Astrocyte (in vitro differentiated cells and primary cell): Measurements from ENCODE around the gene LEUTX. TPM values are rescaled to one million over a fixed set of nuclear protein-coding genes. Genes with fewer than 3 reads are reported as not detected.

Experiments
- DNase-seq: peaks from one replicate; pipeline ENCODE4 v3.0.0-alpha.2; 2010; ENCODE audit warnings: low read depth
- FAIRE-seq: peaks from 2 replicates; lab custom pipeline; 2011; peaks lifted over from hg19 to GRCh38; lab: Jason Lieb, UNC
- H2AFZ ChIP-seq: 2 replicates; pipeline ENCODE4 v1.6.0; 2012; ENCODE audit warnings: low read depth, low read length, inconsistent platforms
- H3K27ac ChIP-seq: 2 replicates; pipeline ENCODE4 v1.5.1; 2011; ENCODE audit warnings: low read depth, low read length, inconsistent platforms
- H3K27me3 ChIP-seq: 2 replicates; pipeline ENCODE4 v1.6.0; 2011; ENCODE audit warnings: low read length, inconsistent platforms; ENCODE audit not compliant: insufficient read depth
- H3K36me3 ChIP-seq: 2 replicates; pipeline ENCODE4 v1.5.1; 2011; ENCODE audit warnings: low read length, inconsistent platforms; ENCODE audit not compliant: insufficient read depth
- H3K4me1 ChIP-seq: 2 replicates; pipeline ENCODE4 v1.5.1; 2011; ENCODE audit warnings: low read length, inconsistent platforms; ENCODE audit not compliant: insufficient read depth
- H3K4me2 ChIP-seq: 2 replicates; pipeline ENCODE4 v1.6.0; 2012; ENCODE audit warnings: low read length, inconsistent platforms
- H3K4me3 ChIP-seq: 2 replicates; pipeline ENCODE4 v1.5.1; 2011; ENCODE audit warnings: low read depth, mild to moderate bottlenecking, low read length, inconsistent platforms; ENCODE audit not compliant: insufficient read depth
- H3K79me2 ChIP-seq: 2 replicates; pipeline ENCODE4 v1.6.0; 2012; ENCODE audit warnings: mild to moderate bottlenecking, low read length, inconsistent platforms; ENCODE audit not compliant: insufficient read depth
- H3K9ac ChIP-seq: 2 replicates; pipeline ENCODE4 v1.6.0; 2012; ENCODE audit warnings: mild to moderate bottlenecking, low read length, inconsistent platforms
- H3K9me3 ChIP-seq: 2 replicates; pipeline ENCODE4 v1.5.1; 2012; ENCODE audit warnings: low read depth, mild to moderate bottlenecking, low read length, inconsistent platforms; ENCODE audit not compliant: insufficient read depth
- H4K20me1 ChIP-seq: 2 replicates; pipeline ENCODE4 v1.6.0; 2012; ENCODE audit warnings: low read length, inconsistent platforms; ENCODE audit not compliant: insufficient read depth
- H3K27ac Mint-ChIP-seq: one replicate; pipeline ENCODE4 v1.8.0; 2021; ENCODE audit warnings: mild to moderate bottlenecking, mixed read lengths; ENCODE audit not compliant: unreplicated experiment
- H3K27me3 Mint-ChIP-seq: one replicate; pipeline ENCODE4 v1.8.0; 2021; ENCODE audit warnings: low read depth, mixed read lengths; ENCODE audit not compliant: unreplicated experiment
- H3K36me3 Mint-ChIP-seq: one replicate; pipeline ENCODE4 v1.8.0; 2021; ENCODE audit warnings: low read depth, mixed read lengths; ENCODE audit not compliant: unreplicated experiment
- H3K4me1 Mint-ChIP-seq: one replicate; pipeline ENCODE4 v1.8.0; 2021; ENCODE audit warnings: low read depth, mixed read lengths; ENCODE audit not compliant: unreplicated experiment
- H3K4me3 Mint-ChIP-seq: one replicate; pipeline ENCODE4 v1.8.0; 2021; ENCODE audit warnings: mild to moderate bottlenecking, moderate library complexity, mixed read lengths; ENCODE audit not compliant: unreplicated experiment
- H3K9me3 Mint-ChIP-seq: one replicate; pipeline ENCODE4 v1.8.0; 2021; ENCODE audit warnings: mild to moderate bottlenecking, mixed read lengths; ENCODE audit not compliant: unreplicated experiment
- CTCF ChIP-seq: IDR thresholded peaks from 2 replicates; pipeline ENCODE4 v1.5.1; 2011; ENCODE audit warnings: low read depth, mild to moderate bottlenecking, inconsistent platforms, low read length, moderate library complexity; ENCODE audit not compliant: insufficient read depth
- EZH2 ChIP-seq: IDR thresholded peaks from 2 replicates; pipeline ENCODE4 v1.6.1; 2012; ENCODE audit warnings: mild to moderate bottlenecking, low read length, inconsistent platforms; ENCODE audit not compliant: insufficient read depth
- total RNA-seq: library from RNA; stranded (reverse); gene quantifications from 2 replicates; pipeline ENCODE4 v1.2.1, GENCODE V29; 2021

Gene LEUTX
- total RNA-seq, 1 donor from 2014 or later, result not detected

- FAIRE-seq (no peak), DNase-seq (no peak)
- Histone ChIP-seq H3K4me2 (no peak overlapping the region), H3K27ac (no peak overlapping the region), H3K9me3 (no peaks in the 10 kb centered on the region), H3K27me3 (no peaks in the 10 kb centered on the region), H4K20me1 (no peaks in the 10 kb centered on the region), H3K36me3 (no peaks in the 10 kb centered on the region), H3K4me3 (no peak overlapping the region), H2AFZ (no peak overlapping the region), H3K9ac (no peak overlapping the region), H3K4me1 (no peaks in the 10 kb centered on the region), H3K79me2 (no peaks in the 10 kb centered on the region)
- Mint-ChIP-seq H3K4me3 (no peak overlapping the region), H3K27ac (no peak overlapping the region), H3K4me1 (no peaks in the 10 kb centered on the region), H3K36me3 (no peaks in the 10 kb centered on the region), H3K9me3 (peaks cover 2% of the 10 kb centered on the region), H3K27me3 (peaks cover 21% of the 10 kb centered on the region)
- TF ChIP-seq EZH2 (no peak), CTCF (no peak)
Measured at GRCh38 chr19:39752795-39753194, 25.9 kb upstream of the LEUTX start.

DNA sequence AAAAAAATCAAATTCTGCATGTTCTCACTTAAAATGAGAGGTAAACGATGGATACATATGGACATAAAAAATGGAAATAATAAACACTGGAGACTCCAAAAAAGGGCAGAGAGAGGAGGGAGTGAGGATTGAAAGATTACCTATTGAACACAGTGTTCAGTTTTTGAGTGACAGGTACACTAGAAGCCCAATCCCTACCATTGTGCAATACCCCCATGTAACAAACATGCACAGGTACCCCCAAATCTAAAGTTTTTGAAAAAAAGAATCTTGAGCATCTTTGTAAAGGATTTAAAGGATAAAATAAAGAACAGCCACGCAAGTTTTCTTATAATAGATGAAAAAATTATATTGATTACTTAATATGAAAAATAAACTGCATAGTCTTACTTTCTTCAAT lies 24.1 kb upstream of the LEUTX start:
- H3K27me3 Mint-ChIP-seq, result peaks cover 36% of the 10 kb centered on the region

More for the DNA sequence above, 24.1 kb upstream of the LEUTX start:
- H3K27ac Mint-ChIP-seq, result no peak overlapping the region
- no peaks in the 10 kb centered on the region for H3K4me1 ChIP-seq
- TF ChIP-seq EZH2 (no peak), CTCF (no peak)
- no peaks in the 10 kb centered on the region for H3K9me3 ChIP-seq
- H3K27ac ChIP-seq, result no peak overlapping the region
- no peaks in the 10 kb centered on the region for H3K4me1 Mint-ChIP-seq
- H3K9ac ChIP-seq, result no peak overlapping the region
- no peaks in the 10 kb centered on the region for H4K20me1 ChIP-seq
- DNase-seq, result no peak
- H2AFZ ChIP-seq, result no peak overlapping the region
- H3K9me3 Mint-ChIP-seq, result peaks cover 2% of the 10 kb centered on the region
- FAIRE-seq, result no peak
- H3K36me3 ChIP-seq, result no peaks in the 10 kb centered on the region
- H3K36me3 Mint-ChIP-seq, result no peaks in the 10 kb centered on the region
- no peak overlapping the region for H3K4me3 Mint-ChIP-seq
- no peak overlapping the region for H3K4me3 ChIP-seq
- no peak overlapping the region for H3K4me2 ChIP-seq
- H3K27me3 ChIP-seq, result no peaks in the 10 kb centered on the region
- no peaks in the 10 kb centered on the region for H3K79me2 ChIP-seq
